ENCODE data around the gene DSCAML1.

DSCAML1 gene

GRCh38 chr11:117511931-117512539 lies 285.0 kb downstream of the DSCAML1 start:
- DNase-seq, result no peak

DNA sequence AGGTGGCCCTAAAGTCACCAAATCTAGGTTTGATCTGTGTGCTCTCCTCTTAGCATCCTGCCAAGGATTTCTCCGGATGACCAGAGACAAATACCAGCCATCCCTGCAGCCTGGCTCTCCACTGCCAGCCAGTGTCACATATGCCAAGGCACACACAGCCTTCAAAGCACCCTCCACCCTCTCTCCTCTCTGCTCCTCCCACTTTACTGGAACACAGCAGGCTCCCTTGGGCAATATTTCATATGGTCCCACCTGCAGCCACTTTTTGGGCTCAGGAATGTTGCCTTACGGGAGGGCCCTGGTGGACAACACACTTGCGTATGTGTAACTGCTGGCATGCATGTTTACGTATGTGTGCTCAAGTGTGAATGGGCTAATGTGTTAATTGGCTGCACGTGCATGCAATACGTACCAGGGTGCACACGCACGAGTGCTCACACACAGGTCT lies 285.5 kb downstream of the DSCAML1 start:
- no peak for DNase-seq

DNA sequence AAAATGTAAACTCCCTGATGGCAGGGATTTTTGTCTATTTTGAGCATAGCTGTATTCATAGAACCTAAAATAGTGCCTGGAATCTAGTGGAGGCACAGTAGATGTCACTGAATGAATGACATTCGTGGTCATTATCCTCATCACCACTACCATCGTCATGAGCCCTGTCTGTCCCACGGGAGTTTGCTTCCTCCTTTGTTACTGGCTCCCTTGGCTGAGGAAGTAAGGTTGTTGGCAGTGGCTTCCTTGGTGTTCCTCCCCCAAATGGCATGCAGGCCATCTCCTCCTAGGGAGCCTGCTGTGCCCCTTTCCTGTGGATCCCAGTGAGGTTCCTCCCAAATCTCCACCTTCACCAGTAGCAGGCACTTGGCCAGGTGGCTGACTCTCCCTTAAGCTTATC lies 286.4 kb downstream of the DSCAML1 start:
- no peak for DNase-seq

DNA sequence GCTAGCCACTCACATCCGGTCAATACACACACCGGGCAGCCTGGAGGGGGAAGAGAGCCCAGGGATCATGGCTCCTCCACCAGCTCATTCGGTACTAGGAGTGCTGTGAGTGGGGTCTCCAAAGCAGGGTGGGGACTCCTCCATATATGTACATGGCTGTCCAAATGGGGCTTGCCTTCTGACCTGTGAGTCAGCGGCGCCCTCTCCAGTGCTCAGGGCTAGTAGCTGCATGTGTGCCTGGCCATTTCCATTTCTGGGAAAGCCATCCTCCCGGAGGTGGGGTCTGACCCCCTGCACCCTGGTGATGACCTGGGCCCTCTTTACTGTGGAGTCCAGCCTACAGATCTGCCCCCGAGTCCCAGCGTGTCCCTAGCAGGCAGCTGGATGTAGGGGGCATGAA lies 287.5 kb downstream of the DSCAML1 start:
- no peak for DNase-seq

DNA sequence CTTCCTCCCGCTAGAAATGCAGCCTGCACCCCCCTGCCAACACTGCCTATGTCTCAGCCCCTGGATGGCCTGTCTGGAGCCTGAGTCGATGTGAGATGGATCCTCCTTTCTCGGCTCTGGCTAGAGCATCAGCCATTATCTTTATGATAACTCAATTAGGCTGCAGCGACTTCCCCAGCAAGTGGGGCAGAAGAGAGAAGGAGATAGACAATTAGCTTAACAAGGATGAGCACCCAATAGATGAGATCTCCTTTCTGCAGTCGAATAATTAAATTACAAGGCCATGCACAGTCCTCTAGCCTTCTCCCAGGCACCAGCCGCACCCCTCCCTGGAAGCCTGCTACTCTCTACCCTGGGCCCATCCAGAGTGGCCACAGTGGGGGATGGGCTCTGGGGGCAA lies 290.0 kb downstream of the DSCAML1 start:
- DNase-seq, result no peak

DNA sequence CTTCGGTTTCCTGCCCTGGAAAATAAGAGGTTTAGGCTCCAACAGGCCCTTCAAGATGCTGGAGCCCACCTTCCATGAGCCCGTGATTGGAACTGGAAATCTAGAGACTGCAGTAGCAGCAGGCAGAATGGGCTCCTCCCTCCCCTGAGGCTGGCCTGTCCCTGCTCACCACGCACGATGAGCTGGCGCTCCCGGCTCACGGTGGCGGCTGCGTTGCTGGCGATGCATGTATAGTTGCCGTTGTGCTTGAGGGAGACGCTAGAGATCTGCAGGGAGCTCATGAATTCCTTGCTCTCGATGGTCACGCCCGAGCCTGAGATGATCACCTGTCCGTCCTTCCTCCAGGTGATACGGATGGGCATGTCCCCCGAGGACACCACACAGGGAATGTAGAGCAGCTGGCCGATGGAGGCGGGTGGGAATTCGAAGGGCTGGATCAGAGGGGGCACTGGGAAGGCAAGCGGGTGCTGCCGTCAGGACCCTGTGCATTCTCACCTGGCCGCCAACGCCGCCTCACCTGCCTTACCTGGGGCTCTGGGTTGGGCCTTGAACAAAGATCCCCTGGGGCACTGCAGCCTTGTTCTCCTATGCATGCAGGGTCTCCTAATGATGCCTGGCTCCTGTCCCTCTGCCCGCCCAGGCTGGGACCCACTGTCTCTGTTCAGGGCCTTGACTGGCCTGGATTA lies 291.6 kb downstream of the DSCAML1 start:
- DNase-seq, result no peak

GRCh38 chr11:117502779-117503100 lies 294.3 kb downstream of the DSCAML1 start:
- no peak for DNase-seq

DNA sequence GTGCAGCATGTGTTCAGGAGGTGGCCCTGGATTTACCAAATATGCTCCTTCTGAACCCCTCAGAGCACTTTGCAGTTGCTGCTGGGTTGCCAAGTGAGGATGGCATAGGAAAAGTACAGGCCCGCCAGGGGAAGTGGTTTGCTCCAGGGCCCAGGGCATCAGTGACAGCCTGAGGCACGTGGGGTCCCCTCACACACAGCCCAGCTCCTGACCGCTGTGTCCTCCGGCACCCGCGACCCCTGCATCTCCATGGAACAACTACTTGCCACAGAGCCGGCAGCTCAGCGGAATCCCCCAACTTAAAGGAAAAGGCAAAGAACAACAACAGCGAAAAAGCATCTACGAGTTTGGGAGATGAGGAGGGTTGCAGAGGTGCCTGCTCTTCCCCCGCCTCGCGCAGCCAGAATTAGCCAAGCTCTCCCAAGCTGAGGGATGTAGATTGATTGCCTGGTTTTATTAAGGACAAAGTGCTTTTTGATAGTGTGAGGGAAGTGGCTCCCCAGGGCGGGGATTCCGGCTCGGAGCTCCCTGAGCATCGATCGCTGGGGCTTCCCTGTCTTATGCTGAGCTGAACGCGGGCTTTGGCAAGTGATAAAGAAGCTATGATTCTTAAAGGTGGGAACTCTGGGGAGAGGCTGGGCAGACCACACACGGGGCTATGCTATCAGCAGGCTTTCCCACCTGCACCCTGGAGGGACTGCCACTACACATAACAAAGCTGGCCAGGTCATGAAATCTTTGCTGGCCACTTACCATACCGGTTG lies 294.8 kb downstream of the DSCAML1 start:
- no peak for DNase-seq

DNA sequence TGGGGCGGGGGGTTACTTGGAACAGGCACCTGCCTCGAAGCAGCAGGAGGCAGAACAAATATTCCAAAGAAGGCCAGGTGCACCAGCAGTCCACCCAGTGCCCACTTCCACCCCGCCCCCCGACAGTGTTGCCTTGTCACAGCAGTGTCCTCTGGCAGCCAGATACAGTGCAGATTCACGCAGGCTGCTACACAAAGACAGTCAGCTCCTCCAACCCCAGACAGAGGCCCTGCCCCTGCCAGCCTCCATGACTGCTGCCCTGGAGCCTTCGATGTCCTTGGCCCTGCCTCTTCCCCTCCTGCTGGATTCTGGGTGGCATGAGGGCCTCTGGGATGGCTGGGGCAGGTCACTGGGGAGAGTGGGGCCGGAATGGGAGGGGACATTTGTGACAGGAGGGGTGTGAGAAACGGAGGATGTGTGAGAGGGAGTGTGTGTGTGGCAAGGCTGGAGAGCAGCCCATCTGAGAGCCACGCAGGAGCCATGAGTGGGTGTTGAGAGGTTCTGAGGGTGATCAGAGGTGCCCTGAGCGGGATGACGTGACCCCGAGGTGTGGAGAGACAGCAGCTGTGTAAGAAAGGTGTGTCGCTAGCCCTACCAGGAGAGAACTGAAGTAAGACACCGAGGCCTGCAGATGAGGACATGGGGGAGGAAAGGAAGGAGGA lies 295.6 kb downstream of the DSCAML1 start:
- DNase-seq, result no peak

DNA sequence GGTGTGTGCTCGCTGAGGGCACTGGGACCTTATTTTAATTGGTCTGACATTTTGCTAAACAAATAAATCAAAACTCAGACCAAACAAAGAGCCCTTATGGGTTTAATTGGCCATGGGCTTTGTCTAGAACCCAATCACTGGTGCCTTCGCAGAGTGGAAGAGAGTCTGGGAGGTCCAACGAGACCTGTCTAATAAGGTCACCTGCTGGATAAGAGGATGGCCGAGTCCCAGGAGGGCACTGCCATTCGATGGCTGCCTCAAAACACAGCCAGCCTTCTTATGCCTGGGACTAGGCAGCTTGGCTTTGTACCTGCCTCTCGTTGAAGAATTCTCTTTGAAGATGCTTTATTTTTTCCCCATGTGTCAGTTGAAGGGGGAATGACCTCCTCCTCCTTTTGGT lies 298.2 kb downstream of the DSCAML1 start:
- no peak for DNase-seq

DNA sequence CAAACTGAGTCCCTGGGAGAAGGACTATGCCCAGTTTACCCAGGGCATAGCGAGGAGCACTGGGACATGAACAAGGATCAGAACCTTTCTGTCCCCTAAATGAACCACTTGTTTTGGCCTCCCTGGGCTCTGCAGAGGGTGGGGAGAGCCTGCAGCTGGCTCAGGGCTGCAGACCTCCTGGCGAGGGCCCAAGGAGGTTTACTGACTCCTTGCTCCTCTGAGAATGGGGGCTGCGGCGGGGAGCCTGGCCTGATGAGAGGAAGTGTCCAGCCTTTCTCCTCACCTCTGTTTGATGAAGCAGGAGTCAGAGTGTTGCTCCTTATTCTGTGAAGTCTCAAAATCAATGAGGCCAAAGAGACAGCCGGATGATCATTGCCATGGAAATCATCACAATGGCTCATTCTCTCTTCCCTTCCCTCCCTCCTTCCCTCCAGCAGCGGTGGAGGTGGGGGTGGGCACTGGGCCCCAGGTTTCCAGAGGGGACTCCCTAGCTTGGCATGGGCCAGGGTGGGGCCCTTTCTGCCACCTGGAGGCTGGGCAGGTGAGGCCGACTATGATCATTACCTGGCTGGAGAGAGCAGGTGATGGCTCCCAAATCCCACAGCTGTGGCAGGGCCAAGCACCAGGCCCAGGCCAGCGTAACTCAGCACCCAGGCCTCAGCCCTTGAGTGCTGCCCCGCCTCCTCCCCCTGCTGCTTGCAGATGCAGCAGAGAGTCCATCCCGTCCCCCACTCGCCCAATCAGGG lies 299.6 kb downstream of the DSCAML1 start:
- DNase-seq, result no peak

GRCh38 chr11:117495357-117495756 lies 301.7 kb downstream of the DSCAML1 start:
- no peak for DNase-seq

DNA sequence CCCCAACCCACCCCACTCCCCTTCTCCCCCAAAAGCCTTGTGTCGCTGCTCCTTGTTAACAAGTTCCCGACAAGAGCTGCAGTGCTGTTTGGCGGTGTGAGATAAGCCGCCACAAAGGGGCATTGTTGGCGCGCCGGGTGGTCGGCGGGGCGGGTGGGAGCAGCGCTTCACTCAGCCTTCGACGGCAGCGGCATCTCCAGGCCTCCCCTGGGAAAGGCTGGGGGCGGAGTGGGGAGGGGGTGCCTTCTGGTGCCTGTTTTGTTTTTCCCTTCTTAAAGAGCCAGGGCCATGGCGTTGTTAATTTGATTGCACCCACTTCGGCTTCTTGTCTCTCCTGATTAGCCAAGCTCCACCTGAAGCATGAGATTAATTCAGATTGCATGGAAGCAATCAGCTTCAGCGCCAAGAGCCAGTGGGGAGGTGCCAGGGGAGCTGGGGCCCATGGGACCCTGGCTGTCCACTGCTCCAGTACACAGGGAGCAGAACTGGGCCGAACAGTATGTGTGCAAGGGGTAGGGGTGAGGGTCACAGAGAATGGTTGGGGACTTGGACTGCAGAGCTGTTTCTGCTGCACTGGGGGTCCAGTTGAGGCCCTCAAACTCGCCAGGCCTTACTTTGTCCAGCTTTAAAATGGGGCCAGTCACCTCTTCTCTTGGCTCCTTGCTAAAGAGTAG lies 304.3 kb downstream of the DSCAML1 start:
- DNase-seq, result no peak

GRCh38 chr11:117490911-117491310 lies 306.1 kb downstream of the DSCAML1 start:
- DNase-seq, result no peak

GRCh38 chr11:117489999-117490679 lies 306.9 kb downstream of the DSCAML1 start:
- DNase-seq, result no peak

GRCh38 chr11:117488996-117489952 lies 307.7 kb downstream of the DSCAML1 start:
- DNase-seq, result no peak

DNA sequence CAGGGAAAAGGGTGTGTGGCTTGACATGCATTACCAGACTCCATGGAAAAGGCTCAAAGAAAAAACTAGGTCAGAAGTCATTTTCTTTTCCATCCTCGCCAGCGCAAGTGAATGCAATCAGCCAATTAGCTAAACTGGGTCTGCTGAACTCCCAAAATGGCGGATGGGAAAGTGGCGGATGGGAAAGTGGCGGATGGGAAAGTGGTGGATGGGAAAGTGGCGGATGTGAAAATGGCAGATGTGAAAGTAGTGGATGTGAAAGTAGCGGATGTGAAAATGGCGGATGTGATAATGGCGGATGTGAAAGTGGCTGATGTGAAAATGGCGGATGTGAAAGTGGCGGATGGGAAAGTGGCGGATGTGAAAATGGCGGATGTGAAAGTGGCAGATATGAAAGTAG lies 311.0 kb downstream of the DSCAML1 start:
- no peak for DNase-seq

- no peak for DNase-seq
These were observed 312.9 kb downstream of the DSCAML1 start for GRCh38 chr11:117484156-117484555.

- no peak for DNase-seq
These were observed 313.6 kb downstream of the DSCAML1 start for GRCh38 chr11:117483372-117483771.

GRCh38 chr11:117482881-117483280 lies 314.1 kb downstream of the DSCAML1 start:
- DNase-seq, result no peak

DNA sequence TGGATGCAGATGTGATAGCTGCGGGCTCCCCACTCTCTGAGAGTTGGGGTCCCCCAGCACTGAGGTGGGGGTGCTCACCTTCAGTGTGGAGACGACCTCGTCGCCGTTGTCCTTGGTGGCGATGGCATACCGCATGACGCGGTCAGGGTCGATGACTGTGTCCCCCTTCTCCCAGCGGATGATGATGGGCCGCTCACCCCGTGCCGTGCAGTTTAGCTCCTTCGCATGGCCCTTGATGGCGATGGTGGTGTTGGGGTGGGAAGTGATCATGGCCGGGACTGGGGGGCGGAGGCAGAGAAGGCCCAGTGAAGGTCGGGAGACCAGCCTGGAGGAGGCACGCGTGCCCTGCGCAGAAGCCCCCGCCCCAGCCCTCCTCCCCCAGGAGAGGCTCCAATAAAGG lies 315.1 kb downstream of the DSCAML1 start:
- DNase-seq, result no peak
